ENCODE measurements around the gene FMR1.

FMR1 gene

DNA sequence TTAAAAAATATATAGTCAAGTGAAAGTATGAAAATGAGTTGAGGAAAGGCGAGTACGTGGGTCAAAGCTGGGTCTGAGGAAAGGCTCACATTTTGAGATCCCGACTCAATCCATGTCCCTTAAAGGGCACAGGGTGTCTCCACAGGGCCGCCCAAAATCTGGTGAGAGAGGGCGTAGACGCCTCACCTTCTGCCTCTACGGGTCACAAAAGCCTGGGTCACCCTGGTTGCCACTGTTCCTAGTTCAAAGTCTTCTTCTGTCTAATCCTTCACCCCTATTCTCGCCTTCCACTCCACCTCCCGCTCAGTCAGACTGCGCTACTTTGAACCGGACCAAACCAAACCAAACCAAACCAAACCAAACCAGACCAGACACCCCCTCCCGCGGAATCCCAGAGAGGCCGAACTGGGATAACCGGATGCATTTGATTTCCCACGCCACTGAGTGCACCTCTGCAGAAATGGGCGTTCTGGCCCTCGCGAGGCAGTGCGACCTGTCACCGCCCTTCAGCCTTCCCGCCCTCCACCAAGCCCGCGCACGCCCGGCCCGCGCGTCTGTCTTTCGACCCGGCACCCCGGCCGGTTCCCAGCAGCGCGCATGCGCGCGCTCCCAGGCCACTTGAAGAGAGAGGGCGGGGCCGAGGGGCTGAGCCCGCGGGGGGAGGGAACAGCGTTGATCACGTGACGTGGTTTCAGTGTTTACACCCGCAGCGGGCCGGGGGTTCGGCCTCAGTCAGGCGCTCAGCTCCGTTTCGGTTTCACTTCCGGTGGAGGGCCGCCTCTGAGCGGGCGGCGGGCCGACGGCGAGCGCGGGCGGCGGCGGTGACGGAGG is at the start of gene FMR1:
TSS of gene FMR1 (plus strand) at position 728 of the 831 bp plus-strand sequence. CDS start 261 bp downstream, outside the sequence.
- TF ChIP-seq, protein P1, sequence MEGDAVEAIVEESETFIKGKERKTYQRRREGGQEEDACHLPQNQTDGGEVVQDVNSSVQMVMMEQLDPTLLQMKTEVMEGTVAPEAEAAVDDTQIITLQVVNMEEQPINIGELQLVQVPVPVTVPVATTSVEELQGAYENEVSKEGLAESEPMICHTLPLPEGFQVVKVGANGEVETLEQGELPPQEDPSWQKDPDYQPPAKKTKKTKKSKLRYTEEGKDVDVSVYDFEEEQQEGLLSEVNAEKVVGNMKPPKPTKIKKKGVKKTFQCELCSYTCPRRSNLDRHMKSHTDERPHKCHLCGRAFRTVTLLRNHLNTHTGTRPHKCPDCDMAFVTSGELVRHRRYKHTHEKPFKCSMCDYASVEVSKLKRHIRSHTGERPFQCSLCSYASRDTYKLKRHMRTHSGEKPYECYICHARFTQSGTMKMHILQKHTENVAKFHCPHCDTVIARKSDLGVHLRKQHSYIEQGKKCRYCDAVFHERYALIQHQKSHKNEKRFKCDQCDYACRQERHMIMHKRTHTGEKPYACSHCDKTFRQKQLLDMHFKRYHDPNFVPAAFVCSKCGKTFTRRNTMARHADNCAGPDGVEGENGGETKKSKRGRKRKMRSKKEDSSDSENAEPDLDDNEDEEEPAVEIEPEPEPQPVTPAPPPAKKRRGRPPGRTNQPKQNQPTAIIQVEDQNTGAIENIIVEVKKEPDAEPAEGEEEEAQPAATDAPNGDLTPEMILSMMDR (IDR thresholded peaks at IDR 0.05; ENCODE audit: extremely low read depth, insufficient read depth, missing control alignments): no peak
- DNase-seq (ENCODE audit: low spot score): peak; percentile 96
- in situ Hi-C loops (cut with MboI; ENCODE audit: low pct_unique_long_range_greater_than_20kb, low sequenced_read_pairs, unreplicated experiment): no loop called here

DNA sequence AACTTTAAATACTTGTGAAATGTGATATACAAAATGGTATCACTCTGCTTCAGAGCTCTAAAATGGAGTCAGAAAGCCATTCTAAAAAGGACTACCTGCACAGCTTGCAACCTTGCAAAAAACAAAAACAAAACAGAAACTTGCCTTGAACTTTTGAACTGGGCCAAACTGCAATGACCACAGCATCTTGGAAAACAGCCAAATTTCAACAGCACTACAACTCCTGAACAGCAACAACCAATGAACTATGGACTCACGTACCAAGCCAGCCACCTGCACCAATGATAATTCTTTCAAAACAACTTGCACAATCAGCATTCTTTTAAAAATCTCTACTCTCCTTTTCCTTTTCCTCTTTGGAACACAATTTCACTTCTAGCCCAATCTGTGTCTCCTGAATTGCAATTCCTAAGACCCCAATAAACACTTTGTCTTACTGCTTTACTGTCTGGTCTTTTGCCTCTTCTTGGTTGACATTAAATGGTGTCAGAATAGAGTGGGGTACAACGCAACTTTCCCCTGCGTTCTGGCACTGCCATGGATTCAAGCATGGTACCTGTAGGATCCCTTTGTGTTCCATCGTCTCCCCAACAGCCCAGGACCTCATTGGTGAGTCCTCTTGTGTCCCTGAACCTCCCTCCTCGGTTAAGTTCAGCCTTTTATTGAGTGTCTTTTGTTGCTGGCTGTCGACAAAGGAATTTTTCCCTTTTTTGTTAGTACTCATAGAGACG is 35.7 kb upstream of the FMR1 start:
- TF ChIP-seq, protein P1 (IDR thresholded peaks at IDR 0.05; ENCODE audit: extremely low read depth, insufficient read depth, missing control alignments): no peak
- DNase-seq (ENCODE audit: low spot score): no peak
- in situ Hi-C loops (cut with MboI; ENCODE audit: low pct_unique_long_range_greater_than_20kb, low sequenced_read_pairs, unreplicated experiment): no loop called here

DNA sequence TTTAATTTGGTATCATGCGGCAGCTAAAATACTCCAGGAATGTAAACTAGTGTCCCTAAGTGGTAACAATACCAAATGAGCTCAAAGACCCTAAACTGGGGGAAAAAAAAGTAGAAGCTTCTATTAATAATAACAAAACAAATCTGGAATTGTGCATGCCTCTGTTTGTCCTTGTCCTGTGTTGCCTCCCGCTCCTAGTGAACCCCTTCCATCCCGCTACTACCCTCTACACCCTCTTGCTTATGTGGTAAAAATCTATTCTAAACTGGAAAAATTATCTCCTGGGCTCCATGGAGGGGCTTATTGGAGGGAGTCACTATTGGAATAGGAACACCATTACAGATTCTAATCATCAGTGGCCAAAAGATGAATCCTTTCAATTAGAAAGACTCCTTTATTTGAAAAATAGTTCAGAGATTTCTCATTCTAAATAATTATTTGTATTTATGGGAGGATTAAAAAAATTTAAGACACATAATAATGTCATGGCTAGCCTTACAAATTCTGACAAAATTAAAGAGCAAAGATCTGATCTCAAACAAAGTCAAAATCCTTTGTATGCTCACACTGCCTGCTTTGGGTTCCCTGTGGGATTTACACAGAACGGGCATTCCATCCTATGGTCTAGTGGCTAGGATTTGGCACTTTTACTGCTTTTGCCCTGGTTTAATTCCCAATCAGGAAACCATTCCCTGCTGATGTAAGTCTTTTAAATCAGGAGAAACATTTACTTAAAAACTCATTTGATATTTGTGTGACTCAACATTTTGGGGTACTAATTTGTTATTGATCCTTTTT is 34.7 kb upstream of the FMR1 start:
- no peak for DNase-seq (ENCODE audit: low spot score)
- in situ Hi-C loops (cut with MboI; ENCODE audit: low pct_unique_long_range_greater_than_20kb, low sequenced_read_pairs, unreplicated experiment): no loop called here
- TF ChIP-seq, protein P1 (IDR thresholded peaks at IDR 0.05; ENCODE audit: extremely low read depth, insufficient read depth, missing control alignments): no peak

DNA sequence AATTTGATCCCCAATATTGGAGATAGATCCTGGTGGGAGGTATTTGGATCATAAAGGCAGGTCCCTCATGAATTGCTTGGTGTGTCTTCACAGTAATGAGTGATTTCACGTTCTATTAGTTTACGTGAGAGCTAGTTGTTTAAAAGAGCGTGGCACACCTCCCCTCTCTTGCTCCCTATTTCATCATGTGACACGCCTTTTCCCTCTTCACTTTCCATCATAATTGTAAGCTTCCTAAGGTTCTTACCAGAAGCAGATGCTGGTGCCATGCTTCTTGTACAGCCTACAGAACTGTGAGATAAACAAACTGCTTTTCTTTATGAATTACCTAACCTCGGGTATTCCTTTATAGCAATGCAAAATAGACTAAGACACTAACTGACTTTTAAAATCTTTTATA is 34.0 kb upstream of the FMR1 start:
- DNase-seq (ENCODE audit: low spot score): no peak
- in situ Hi-C loops (cut with MboI; ENCODE audit: low pct_unique_long_range_greater_than_20kb, low sequenced_read_pairs, unreplicated experiment): no loop called here
- TF ChIP-seq, protein P1 (IDR thresholded peaks at IDR 0.05; ENCODE audit: extremely low read depth, insufficient read depth, missing control alignments): no peak

DNA sequence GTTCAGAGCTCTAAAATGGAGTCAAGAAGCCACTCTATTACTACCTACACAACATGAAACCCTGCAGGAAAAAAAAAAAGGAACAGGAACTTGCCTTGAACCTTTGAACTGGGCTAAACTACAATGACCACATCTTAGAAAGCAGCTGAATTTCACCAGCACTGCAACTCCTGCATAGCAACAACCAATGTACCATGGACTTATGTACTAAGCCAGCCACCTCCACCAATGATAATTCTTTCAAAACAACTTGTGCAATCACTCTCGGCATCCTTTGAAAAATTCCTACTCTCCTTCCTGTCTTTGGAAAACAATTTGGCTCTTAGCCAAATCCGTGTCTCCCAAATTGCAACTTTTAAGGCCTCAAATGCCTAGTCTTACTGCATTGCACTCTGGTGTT is 26.8 kb upstream of the FMR1 start:
- no peak for DNase-seq (ENCODE audit: low spot score)
- in situ Hi-C loops (cut with MboI; ENCODE audit: low pct_unique_long_range_greater_than_20kb, low sequenced_read_pairs, unreplicated experiment): no loop called here
- TF ChIP-seq, protein P1 (IDR thresholded peaks at IDR 0.05; ENCODE audit: extremely low read depth, insufficient read depth, missing control alignments): no peak

DNA sequence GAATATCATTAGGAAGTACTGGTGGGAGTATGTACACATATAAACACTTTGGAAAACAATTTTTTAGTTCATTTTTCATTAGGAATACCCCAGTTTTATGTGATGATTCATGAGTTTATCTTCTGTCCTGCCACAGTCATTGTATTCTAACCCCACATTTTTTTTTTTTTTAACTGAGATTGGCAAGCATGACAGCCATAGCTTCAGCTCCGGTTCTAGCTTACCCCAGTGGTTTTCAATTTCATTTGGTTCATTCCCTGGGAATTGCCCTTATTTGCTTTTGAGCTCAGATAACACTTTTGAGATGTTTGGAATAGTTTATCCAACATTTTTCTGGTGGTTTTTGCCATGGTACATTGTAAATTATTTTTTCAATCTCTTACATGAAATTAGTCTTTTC is 21.0 kb upstream of the FMR1 start:
- no peak for DNase-seq (ENCODE audit: low spot score)
- TF ChIP-seq, protein P1 (IDR thresholded peaks at IDR 0.05; ENCODE audit: extremely low read depth, insufficient read depth, missing control alignments): no peak
- in situ Hi-C loops (cut with MboI; ENCODE audit: low pct_unique_long_range_greater_than_20kb, low sequenced_read_pairs, unreplicated experiment): no loop called here
